HFF-Myc (cell line): ENCODE data around the gene COA8.

Source experiments
- DNase-seq: peaks from one replicate; pipeline ENCODE4 v3.0.0-alpha.2; 2011; ENCODE audit warnings: low read depth; ENCODE audit errors: extremely low read depth
- H3K4me3 ChIP-seq: replicated peaks from 2 replicates; pipeline ENCODE4 v1.5.1; 2011; ENCODE audit warnings: low read depth, mild to moderate bottlenecking, control low read depth, low read length
- CTCF ChIP-seq: IDR thresholded peaks from 2 replicates; pipeline ENCODE4 v1.5.1; 2012; ENCODE audit warnings: mild to moderate bottlenecking, low read depth, low read length, control low read depth; ENCODE audit errors: missing control alignments

The COA8 gene

DNA sequence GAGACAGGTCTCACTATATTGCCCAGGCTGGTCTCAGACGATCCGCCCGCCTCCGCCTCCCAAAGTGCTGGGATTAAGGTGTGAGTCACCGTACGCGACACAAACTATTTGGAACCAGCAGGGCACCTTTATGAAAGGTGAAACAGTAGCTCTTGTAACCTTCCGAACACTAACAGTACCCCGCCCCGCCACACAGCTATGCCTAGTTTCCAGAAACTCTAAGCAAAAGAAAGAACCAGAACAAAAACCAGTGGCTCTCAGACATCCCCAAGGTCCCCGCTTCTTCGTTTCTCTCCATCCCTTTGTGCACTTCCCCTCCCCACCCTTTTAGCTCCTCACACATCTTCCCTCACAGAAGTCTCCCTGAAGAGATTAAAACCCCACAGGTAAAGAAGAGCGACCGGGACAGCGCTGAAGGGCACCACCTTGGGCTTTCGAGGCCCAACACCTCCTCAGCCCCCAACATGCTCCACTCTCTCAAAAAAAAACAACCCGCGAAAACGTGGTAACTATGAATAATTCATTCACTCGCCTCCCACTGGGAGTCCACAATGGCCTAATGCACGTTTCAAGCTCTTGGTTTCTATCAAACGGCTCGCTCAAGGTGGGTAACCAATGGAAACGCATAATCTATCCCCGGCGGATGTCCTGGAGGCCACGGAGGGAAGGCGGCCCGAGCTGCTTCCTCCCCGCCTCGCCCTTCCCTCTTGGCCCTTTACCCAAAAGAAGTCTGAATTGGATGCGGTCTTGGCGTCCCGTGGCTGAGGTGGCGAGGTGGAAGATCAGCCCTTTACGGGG lies 1.2 kb upstream of the COA8 start:
- no peak for TF ChIP-seq CTCF
- peak overlapping the region; percentile 75 for H3K4me3 ChIP-seq
- DNase-seq = no peak

- H3K4me3 ChIP-seq = peak overlapping the region; percentile 75
- no peak for TF ChIP-seq CTCF
- no peak for DNase-seq
Observed at GRCh38 chr14:103562179-103562428, 656 bp upstream of the COA8 start.

- peak overlapping the region; percentile 75 for H3K4me3 ChIP-seq
- no peak for DNase-seq
- no peak for TF ChIP-seq CTCF
Observed at GRCh38 chr14:103563226-103563620, 463 bp downstream of the COA8 start.

DNA sequence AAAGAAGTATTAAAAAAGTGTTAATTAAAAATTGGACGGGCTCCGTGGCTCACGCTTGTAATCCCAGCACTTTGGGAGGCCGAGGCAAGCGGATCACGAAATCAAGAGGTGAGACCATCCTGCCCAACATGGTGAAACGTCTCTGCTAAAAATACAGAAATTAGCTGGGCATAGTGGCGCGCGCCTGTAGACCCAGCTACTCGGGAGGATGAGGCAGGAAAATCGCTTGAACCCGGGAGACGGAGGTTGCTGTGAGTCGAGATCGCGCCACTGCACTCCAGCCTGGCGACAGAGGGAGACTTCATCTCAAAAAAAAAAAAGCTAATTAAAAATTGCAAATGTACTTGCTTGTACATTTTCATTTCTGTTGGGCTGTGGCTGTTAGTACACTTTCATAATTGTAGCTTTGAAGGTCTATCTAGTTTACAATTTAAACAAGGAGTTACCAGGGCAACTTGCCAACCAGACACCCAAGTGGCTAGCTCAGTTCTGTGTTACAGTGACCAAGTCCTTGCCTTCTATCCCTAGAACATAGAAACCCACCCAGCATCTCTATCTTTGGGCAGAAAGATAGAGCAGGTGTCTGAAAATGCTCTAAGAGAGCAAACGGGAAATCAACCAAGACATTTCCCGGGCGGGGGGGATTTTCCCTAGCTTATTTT lies 1.2 kb downstream of the COA8 start:
- no peak for DNase-seq
- H3K4me3 ChIP-seq = peak overlapping the region; percentile 75
- no peak for TF ChIP-seq CTCF

GRCh38 chr14:103568952-103569351 lies 6.2 kb downstream of the COA8 start:
- TF ChIP-seq CTCF = no peak
- DNase-seq = no peak
- no peak overlapping the region for H3K4me3 ChIP-seq

DNA sequence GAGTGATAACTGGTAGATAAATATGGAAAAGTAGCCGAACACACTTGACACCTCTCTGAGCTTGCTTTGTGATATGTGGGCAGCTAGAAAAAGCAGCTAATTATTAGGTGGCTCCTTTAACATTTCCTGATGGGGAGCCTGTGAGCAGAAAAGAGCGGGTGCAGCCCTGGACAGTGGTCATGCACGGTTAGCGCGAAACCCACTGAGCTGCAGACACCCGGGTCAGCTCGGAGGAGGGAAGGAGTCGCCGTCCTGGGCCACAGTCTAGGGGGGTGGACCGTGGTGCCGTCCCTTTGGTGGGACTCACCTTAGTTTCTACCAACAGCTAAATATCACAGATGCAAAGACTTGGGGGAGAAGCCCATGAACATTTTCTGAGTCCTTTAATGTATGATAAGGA lies 6.6 kb downstream of the COA8 start:
- no peak for TF ChIP-seq CTCF
- no peak overlapping the region for H3K4me3 ChIP-seq
- DNase-seq = no peak
